Hepatocyte (in vitro differentiated cells): Measurements from ENCODE around the gene HEATR5B. TPM values are rescaled to one million over a fixed set of nuclear protein-coding genes. Genes with fewer than 3 reads are reported as not detected.

Source experiments
- DNase-seq: peaks from one replicate; pipeline ENCODE4 v3.0.0-alpha.2; 2016; ENCODE audit warnings: low spot score
- H2AFZ ChIP-seq: fragments of 200-600 bp; sonication (generic); 2 replicates; pipeline ENCODE4 v1.6.0; 2016; ENCODE audit warnings: antibody characterized with exemption, mild to moderate bottlenecking
- H3K27ac ChIP-seq: fragments of 200-600 bp; sonication (generic); 2 replicates; pipeline ENCODE4 v1.5.1; 2016; ENCODE audit warnings: mild to moderate bottlenecking
- H3K27me3 ChIP-seq: fragments of 200-600 bp; sonication (generic); 2 replicates; pipeline ENCODE4 v1.6.1; 2016
- H3K36me3 ChIP-seq: fragments of 200-600 bp; sonication (generic); replicated peaks from 2 replicates; pipeline ENCODE4 v1.5.1; 2016; ENCODE audit warnings: low read depth; ENCODE audit not compliant: insufficient read depth
- H3K4me1 ChIP-seq: fragments of 200-600 bp; sonication (generic); 2 replicates; pipeline ENCODE4 v1.5.1; 2016; ENCODE audit warnings: mild to moderate bottlenecking, moderate library complexity; ENCODE audit not compliant: insufficient read depth
- H3K4me2 ChIP-seq: fragments of 200-600 bp; sonication (generic); 2 replicates; pipeline ENCODE4 v1.6.0; 2016
- H3K4me3 ChIP-seq: fragments of 200-600 bp; sonication (generic); 2 replicates; pipeline ENCODE4 v1.5.1; 2016; ENCODE audit warnings: mild to moderate bottlenecking
- H3K79me2 ChIP-seq: fragments of 200-600 bp; sonication (generic); 2 replicates; pipeline ENCODE4 v1.6.0; 2017; ENCODE audit warnings: mild to moderate bottlenecking
- H3K9me2 ChIP-seq: fragments of 200-600 bp; sonication (generic); replicated peaks from 2 replicates; pipeline ENCODE4 v1.6.0; 2017; ENCODE audit warnings: mild to moderate bottlenecking; ENCODE audit not compliant: insufficient read depth
- H3K9me3 ChIP-seq: fragments of 200-600 bp; sonication (generic); 2 replicates; pipeline ENCODE4 v1.5.1; 2016; ENCODE audit warnings: low read depth, mild to moderate bottlenecking
- H4K20me1 ChIP-seq: fragments of 200-600 bp; sonication (generic); 2 replicates; pipeline ENCODE4 v1.6.0; 2016; ENCODE audit warnings: mild to moderate bottlenecking; ENCODE audit not compliant: insufficient read depth, poor library complexity, severe bottlenecking
- CTCF ChIP-seq: fragments of 200-600 bp; sonication (generic); IDR thresholded peaks from 2 replicates; pipeline ENCODE4 v1.5.1; 2016; ENCODE audit warnings: antibody characterized with exemption, mild to moderate bottlenecking; ENCODE audit not compliant: poor library complexity
- EZH2 ChIP-seq: fragments of 200-600 bp; sonication (generic); IDR thresholded peaks from 2 replicates; pipeline ENCODE4 v1.6.1; 2016; ENCODE audit warnings: antibody characterized with exemption, mild to moderate bottlenecking, borderline replicate concordance
- EZH2phosphoT487 ChIP-seq: fragments of 200-600 bp; sonication (generic); IDR thresholded peaks from one replicate; pipeline ENCODE4 v1.6.1; 2018; ENCODE audit warnings: antibody characterized with exemption, mild to moderate bottlenecking, low read depth, moderate library complexity; ENCODE audit not compliant: unreplicated experiment, severe bottlenecking
- WGBS: methylation state at CpG from one replicate; pipeline ENCODE4 v1.1.6; 2016; ENCODE audit warnings: low lambda C conversion rate; ENCODE audit errors: missing lambda C conversion rate; 5-methylcytosine and 5-hydroxymethylcytosine counted together
- polyA plus RNA-seq: library from polyadenylated mRNA; unstranded; fragments of >200 nt; fragmentation: Nextera tagmentation; extraction: Ambion mirVana; gene quantifications from 2 replicates; pipeline ENCODE4 v1.2.1, GENCODE V29; 2016
- total RNA-seq: library from RNA; depleted of rRNA; stranded (reverse); fragments of >200 nt; gene quantifications from 2 replicates; pipeline ENCODE4 v1.2.3, GENCODE V29; 2014

The HEATR5B gene
- total and polyA plus RNA-seq, 2 experiments from 2014 or later = 5.1 to 25.1 TPM

DNA sequence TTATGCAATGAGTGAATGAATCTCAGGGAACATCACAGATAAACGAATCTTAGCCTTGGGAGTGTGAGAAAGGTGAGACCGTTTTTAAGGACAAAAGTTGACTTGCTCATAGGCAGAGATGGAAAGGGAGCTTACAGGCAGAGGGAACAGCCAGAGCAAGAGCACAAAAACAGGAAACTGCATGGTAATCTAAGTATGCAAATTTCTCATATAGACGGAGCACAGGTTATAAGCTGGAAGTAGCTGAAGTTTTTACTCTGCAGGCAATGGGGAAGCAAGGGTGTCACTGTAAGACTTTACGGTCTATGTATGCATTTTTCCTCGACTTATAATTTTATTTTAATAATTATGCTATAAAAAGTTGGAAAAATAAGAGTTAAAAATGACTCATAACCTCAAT lies 73.0 kb downstream of the HEATR5B start:
- Histone ChIP-seq H2AFZ (no peak overlapping the region), H3K9me3 (no peaks in the 10 kb centered on the region), H3K27ac (no peak overlapping the region), H3K4me3 (no peak overlapping the region), H3K9me2 (no peaks in the 10 kb centered on the region), H3K27me3 (no peaks in the 10 kb centered on the region), H3K36me3 (no peaks in the 10 kb centered on the region), H3K4me2 (no peak overlapping the region), H3K79me2 (no peaks in the 10 kb centered on the region), H3K4me1 (no peaks in the 10 kb centered on the region), H4K20me1 (no peaks in the 10 kb centered on the region)
- no peak for DNase-seq
- 89% methylated on average over 5 of the region's 5 CpGs for WGBS
- TF ChIP-seq CTCF (no peak), EZH2 (no peak), EZH2phosphoT487 (no peak)

DNA sequence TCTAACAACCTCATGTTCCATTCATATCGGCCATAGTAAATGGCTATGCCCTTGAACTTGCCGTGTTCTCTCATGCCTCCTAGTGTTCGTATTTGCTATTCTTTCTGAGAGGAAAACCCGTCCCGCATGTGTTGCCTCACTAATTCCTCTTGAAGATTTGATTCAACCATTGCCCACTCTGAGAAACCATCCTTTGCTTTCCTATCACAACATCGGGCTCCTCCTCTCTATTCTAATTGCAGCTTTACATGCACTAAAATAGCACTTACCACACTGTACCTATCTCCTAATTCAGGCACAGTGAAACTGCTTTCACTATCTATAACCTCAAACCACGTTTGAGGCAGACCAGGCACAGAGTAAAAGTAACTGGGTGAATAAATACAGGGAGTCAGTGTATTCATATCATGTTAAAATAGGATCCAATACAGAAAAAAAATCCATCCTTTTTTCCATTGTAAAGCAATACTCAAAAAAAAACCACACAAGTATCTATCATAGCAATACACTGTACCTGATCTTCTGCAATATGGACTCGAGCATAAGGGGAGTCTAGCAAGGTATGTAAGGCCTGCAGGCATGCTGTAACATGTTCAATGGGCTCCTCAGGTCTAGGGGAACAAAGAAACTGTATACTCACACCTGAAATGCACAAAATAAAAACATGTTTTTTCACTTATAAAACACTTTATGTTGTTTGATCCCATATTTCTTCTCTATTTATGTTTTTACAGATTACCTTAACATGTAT lies 78.9 kb downstream of the HEATR5B start:
- Histone ChIP-seq H3K4me1 (peaks cover 4% of the 10 kb centered on the region), H3K27me3 (no peaks in the 10 kb centered on the region), H3K79me2 (no peaks in the 10 kb centered on the region), H3K9me3 (no peaks in the 10 kb centered on the region), H3K9me2 (no peaks in the 10 kb centered on the region), H3K4me3 (no peak overlapping the region), H2AFZ (no peak overlapping the region), H4K20me1 (no peaks in the 10 kb centered on the region), H3K4me2 (no peak overlapping the region), H3K36me3 (no peaks in the 10 kb centered on the region), H3K27ac (no peak overlapping the region)
- WGBS = 76% methylated on average over 8 of the region's 8 CpGs
- DNase-seq = peak; percentile 28
- no peak for TF ChIP-seq EZH2phosphoT487
- TF ChIP-seq EZH2 = no peak
- TF ChIP-seq CTCF = peak; percentile 39

DNA sequence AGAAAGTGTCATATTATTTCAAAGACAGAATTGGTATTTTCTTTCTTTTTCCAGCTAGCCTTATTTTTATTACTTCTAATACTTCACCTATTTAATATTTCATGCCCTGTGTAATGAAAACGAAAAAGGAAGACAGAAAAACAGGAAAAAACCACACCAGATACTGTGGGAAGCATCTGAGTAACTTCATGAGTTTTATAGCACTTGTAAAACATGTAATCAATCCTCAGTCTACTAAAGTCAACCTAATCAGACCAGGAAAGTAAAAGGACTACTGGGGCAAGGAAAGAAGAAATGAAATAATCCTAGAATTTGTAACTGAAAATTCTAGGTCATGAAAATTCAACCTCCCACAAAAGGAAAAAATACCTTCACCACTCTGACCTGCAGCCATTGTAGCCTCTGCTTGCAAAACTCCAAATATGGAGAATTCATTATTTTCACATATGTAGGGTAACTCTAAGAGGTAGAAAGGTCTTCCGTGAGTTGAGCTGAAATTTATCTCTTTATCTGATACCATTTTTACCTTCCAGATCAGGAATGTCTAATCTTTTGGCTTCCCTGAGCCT lies 83.1 kb downstream of the HEATR5B start:
- H3K4me2 ChIP-seq = no peak overlapping the region
- no peak overlapping the region for H2AFZ ChIP-seq
- H3K4me1 ChIP-seq = peaks cover 4% of the 10 kb centered on the region
- H3K9me3 ChIP-seq = no peaks in the 10 kb centered on the region
- H3K4me3 ChIP-seq = no peak overlapping the region
- H3K27ac ChIP-seq = peak overlapping the region; percentile 40
- TF ChIP-seq EZH2 (no peak), CTCF (no peak), EZH2phosphoT487 (no peak)
- 82% methylated on average over 2 of the region's 2 CpGs for WGBS
- no peak for DNase-seq
- no peaks in the 10 kb centered on the region for H3K27me3 ChIP-seq
- H4K20me1 ChIP-seq = no peaks in the 10 kb centered on the region
- no peaks in the 10 kb centered on the region for H3K79me2 ChIP-seq
- no peaks in the 10 kb centered on the region for H3K9me2 ChIP-seq
- no peaks in the 10 kb centered on the region for H3K36me3 ChIP-seq
